AG10803 (cell line): ENCODE data around the gene RUVBL1.

ENCODE experiments used
- DNase-seq: peaks from one replicate; pipeline ENCODE4 v3.0.0; 2010; ENCODE audit warnings: low read depth
- H3K4me3 ChIP-seq: 2 replicates; pipeline ENCODE4 v1.5.1; 2011; ENCODE audit warnings: mild to moderate bottlenecking, low read length, control low read depth
- TF ChIP-seq, protein P1 (sequence below): conservative IDR thresholded peaks from 2 replicates; pipeline ENCODE4 v1.5.1; 2011; ENCODE audit warnings: mild to moderate bottlenecking, low read length, control low read depth, inconsistent platforms

The RUVBL1 gene

GRCh38 chr3:128078322-128078721 lies 45.3 kb downstream of the RUVBL1 start:
- no peak for DNase-seq

GRCh38 chr3:128077665-128078064 lies 45.9 kb downstream of the RUVBL1 start:
- no peak overlapping the region for H3K4me3 ChIP-seq
- TF ChIP-seq, protein P1, sequence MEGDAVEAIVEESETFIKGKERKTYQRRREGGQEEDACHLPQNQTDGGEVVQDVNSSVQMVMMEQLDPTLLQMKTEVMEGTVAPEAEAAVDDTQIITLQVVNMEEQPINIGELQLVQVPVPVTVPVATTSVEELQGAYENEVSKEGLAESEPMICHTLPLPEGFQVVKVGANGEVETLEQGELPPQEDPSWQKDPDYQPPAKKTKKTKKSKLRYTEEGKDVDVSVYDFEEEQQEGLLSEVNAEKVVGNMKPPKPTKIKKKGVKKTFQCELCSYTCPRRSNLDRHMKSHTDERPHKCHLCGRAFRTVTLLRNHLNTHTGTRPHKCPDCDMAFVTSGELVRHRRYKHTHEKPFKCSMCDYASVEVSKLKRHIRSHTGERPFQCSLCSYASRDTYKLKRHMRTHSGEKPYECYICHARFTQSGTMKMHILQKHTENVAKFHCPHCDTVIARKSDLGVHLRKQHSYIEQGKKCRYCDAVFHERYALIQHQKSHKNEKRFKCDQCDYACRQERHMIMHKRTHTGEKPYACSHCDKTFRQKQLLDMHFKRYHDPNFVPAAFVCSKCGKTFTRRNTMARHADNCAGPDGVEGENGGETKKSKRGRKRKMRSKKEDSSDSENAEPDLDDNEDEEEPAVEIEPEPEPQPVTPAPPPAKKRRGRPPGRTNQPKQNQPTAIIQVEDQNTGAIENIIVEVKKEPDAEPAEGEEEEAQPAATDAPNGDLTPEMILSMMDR = no peak
- DNase-seq = no peak

More at GRCh38 chr3:128078322-128078721, 45.3 kb downstream of the RUVBL1 start:
- TF ChIP-seq, protein P1 = no peak
- H3K4me3 ChIP-seq = no peak overlapping the region

DNA sequence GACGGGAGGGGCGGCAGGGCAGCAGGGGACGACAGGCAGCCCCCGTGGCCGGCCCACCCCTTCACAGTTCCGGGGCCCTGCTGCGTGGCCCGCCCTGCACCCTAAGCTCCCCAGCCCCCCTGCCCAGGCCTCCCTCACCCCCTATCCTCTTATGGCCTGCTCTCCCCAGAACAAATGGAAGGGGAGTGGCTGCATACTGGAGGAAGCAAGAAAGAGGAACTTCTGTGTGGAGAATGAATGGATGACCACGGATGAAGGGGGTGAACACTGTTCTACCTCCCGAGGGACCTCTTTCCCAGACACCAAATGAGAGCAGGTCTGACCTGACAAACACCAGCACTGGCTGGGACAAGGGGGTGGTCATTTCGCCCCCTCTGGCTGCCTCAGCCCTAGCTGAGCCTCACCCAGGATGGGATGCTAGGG lies 46.4 kb downstream of the RUVBL1 start:
- no peak for DNase-seq
- TF ChIP-seq, protein P1 = no peak
- no peak overlapping the region for H3K4me3 ChIP-seq

DNA sequence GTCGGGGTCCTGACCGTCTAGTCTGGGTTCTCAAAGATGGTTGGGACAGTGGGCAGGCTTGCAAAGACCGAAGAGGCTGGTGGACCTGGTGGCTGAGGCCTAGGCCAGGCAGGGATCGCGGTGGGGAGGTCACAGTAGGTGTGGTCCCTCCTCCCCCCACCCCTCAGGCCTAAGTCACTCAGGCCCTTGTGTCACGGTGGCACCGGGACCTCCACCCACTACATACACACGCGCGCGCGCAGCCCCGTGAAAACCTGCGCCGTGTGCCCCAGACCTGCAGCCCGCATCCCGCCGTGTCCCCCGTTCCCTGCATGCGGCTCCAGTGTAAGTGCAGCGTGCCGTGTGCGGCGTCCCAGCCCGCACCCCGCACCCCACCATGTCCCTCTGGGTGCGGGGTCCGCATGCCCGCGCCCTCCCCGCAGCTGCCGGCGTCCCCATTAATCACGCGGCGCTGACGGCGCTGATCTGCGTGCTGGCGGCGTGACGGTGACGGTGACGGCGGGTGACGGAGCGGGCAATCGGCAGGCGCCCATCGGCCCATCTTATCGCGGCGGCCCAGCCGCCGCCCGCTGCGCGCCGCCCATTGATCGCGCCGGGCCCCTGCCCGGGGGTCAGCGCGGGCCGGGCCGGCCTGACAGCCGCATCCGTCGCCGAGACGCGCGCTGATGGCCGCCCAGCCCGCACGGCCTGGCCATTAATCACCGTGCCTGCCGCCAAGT lies 47.0 kb downstream of the RUVBL1 start:
- peak overlapping the region; percentile 49 for H3K4me3 ChIP-seq
- DNase-seq = no peak
- TF ChIP-seq, protein P1 = no peak

GRCh38 chr3:128075522-128076482 lies 47.8 kb downstream of the RUVBL1 start:
- TF ChIP-seq, protein P1 = peak; percentile 70
- H3K4me3 ChIP-seq = peak overlapping the region; percentile 49
- DNase-seq = peak; percentile 81

DNA sequence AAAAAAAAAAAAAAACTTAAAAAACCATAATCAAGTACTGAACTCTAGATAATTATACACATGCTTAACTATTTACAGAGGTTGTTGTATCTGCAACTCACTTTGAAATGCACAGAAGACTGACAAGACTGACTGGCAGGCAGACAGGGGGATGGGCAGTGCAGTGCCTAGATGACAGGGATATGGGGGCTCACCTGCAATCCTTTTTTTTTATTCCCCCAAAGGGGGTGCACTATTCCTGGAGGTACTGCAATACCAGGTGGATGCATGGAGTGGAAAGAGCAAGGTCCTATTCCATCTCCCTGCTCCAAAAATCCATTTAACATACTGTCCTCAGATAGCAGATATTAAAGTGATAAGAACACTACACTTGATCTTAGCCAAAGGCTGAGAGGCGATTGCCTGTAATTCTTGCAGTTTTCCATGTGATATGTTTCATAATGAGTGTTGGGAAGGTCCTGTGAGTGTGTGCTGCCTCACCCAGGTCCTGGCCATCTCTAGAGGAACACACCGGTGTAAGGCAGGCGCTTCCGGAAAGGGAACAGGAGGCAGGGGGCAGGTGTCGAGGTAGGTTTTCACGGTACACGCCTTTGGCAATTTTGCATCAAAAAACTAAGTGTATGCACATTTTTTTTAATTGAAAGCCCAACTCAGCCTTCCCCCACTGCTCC lies 48.6 kb downstream of the RUVBL1 start:
- peak overlapping the region; percentile 31 for H3K4me3 ChIP-seq
- TF ChIP-seq, protein P1 = no peak
- DNase-seq = no peak
